GM21717 (cell line): Measurements from ENCODE around the gene BACE2.
"Not testable (repeated sequence)": the region's sequence is repeated elsewhere in the genome, so short reads cannot be mapped to it uniquely, and the experiment has no call there.

Experiments used
- ATAC-seq: cut with Tn5 transposase; IDR thresholded peaks from one replicate; pipeline ENCODE4 v1.9.1; 2021; ENCODE audit warnings: mild to moderate bottlenecking, moderate library complexity; ENCODE audit not compliant: unreplicated experiment

Gene BACE2

DNA sequence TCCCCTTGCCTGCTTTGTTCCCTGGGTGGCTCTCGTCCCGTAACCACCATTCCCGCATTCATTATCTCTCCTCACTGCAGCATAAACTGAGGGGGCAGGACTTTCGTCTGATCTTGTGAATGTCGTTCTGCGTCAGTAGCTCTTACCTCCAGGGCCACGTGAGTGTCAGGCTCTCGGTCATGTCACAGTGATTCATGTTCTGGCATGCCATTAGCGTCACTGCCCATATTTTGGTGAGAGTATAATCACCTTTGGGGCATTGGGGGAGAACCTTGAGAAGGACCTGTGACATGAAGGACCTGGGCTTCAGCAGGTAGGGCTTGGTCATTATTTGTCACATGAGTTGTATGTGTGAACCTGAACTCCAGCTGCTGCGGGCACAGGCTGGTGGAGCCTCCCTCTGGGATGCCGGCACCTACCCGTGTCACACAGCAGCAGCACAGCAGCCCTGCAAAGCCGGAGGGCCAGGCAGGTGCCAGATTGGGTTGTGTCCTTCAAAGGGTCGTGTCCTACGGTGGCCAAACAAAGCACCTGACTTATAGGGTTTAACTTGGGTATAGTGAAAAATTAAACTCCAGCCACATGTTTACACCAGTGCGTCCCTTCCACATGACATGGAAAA lies 68.5 kb downstream of the BACE2 start:
- ATAC-seq, result no peak

DNA sequence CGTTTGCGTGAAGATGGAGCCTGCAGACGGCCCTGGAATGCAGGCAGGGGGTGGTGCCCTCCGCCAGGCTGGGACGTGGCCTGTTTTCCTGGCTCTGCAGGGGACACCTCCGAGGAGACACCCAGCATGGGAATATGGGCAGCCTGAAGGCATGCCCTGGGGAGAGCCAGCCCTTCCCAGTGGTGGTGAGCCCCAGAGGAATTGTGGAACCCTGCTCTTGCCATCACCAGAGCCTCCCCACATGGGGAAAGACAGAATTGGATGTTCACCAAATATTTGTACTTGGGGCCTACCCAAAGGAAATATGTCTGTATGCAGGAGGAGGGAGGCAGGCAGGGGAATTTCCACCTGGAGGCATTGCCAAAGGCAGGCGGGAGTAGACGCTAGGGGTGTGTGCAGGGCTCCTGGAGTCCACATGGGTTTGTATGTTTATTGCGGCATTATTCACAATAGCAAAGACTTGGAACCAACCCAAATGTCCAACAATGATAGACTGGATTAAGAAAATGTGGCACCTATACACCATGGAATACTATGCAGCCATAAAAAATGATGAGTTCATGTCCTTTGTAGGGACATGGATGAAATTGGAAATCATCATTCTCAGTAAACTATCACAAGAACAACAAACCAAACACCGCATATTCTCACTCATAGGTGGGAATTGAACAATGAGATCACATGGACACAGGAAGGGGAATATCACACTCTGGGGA lies 70.3 kb downstream of the BACE2 start:
- not testable (repeated sequence) for ATAC-seq

DNA sequence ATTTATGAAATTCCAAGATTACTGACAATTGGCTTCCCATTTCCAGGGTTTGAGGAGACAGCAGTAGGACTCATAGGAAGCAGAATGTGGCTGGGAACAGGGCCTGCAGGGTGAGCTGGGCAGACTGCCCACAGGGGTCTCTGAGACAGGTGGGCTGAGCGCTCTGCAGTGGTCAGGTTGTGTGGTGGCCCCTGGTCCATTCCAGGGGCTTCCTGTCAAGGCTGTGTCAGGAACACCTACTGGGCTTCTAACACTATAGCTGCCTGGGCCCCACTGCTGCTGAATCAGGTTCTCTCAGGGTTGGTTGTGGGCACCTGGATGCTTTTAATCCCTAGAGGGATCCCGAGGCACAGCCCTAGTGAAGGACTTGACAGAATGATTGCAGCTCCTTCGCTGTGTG lies 72.1 kb downstream of the BACE2 start:
- ATAC-seq, result no peak

DNA sequence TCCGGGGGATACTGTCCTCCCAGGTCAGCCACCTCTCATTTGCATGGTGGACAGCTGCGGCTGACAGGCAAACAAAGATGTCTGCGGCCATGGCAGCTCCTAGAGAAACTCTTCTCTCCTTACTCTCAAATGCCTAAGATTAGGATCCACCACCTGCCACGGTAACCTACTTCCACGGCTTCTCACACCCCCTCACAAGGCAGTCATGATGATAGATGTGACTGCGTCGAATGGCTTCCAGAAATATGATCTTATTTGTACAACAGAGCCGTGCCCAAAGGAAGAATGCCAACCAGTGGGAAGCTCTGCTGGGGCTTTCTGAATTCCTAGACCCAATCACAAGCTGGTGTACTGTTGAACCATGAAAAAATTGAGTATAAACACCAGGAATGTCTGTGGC lies 73.4 kb downstream of the BACE2 start:
- ATAC-seq, result no peak

DNA sequence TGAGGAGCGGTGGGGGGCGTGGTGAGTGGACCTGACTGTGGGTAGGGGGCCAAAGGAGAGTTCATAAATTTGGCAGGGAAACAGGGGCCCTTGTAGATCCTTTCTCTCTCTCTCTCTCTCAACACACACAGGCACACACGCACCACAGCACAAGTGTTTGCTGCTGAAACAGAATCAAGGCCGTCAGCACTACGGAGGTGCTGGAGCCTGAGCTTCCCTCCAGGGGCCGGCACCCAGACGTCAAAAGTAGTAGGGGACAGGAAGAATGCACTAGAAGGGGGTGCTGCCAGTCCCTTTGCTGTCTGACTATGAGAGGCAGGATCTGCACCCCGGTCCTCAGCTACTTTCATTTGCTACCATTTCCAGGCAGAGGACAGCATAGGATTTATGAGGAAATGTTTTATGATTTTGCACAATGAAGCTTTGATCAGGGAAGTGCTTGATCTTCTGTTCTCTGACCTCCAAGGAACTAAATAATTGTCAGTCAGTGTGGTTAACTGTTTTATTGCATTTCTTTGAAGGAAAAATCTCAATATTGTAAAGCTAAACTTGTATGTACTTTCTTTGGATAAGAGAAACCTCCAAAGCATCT lies 74.4 kb downstream of the BACE2 start:
- no peak for ATAC-seq

DNA sequence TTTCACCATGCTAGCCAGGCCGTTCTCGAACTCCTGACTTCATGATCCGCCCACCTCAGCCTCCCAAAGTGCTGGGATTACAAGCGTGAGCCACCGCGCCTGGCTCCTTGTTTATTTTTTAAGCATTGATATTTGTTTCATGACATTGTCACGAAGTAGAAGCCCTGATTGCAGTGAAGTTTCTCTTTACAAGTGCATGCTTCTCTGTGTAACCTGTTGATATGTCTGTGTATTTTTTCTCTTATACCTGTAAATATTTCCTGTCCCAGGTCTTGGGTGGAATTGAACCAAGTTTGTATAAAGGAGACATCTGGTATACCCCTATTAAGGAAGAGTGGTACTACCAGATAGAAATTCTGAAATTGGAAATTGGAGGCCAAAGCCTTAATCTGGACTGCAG lies 75.1 kb downstream of the BACE2 start:
- no peak for ATAC-seq

DNA sequence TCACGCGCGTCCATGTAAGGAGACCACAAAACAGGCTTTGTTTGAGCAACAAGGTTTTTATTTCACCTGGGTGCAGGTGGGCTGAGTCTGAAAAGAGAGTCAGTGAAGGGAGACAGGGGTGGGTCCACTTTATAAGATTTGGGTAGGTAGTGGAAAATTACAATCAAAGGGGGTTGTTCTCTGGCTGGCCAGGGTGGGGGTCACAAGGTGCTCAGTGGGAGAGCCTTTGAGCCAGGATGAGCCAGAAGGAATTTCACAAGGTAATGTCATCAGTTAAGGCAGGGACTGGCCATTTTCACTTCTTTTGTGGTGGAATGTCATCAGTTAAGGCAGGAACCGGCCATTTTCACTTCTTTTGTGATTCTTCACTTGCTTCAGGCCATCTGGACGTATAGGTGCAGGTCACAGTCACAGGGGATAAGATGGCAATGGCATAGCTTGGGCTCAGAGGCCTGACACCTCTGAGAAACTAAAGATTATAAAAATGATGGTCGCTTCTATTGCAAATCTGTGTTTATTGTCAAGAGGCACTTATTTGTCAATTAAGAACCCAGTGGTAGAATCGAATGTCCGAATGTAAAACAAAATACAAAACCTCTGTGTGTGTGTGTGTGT lies 76.4 kb downstream of the BACE2 start:
- not testable (repeated sequence) for ATAC-seq

DNA sequence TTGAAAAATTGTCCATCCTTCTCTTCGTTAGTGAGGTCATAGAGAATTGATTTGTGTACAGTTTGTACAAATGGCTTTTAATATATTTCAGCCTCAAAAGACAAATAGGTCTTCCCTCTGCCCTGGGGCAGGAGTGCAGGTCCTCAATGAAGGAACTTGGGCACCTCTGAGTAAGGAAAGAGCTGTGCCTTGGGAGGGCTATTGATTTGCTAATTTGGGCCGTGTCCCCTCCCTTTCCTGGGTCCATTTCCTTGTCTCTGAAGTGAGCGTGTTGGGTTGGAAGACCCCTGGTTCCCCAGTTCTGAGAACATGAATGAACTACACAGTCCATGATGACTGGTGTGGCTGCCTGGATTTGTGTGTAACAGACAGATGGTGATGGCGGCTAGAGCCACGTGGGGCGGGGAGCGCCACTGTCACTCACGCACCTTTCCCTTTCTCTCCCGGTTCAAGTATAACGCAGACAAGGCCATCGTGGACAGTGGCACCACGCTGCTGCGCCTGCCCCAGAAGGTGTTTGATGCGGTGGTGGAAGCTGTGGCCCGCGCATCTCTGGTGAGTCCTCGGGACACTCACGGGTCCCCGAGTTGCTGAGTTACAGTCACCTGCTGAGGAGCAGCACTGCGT lies 77.7 kb downstream of the BACE2 start:
- ATAC-seq, result no peak

DNA sequence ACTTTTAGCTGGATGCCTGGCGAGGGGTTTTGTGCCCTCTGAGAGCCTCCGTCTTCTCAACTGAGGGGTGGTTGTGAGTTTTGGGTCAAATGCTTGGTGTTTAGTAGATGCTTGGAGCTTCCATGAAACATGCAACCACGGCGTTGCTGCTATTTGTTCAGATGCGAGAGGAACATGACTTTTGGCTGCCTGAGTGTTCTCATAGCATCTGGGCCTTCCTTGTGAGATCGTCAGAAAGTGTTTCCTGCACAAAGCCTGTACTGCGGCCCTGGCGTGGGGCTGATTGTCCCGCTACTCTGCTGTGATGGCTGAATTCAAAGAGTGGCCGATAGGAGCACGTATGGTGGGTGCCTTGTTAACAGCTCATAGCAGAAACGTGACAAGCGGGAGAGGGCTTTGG lies 78.8 kb downstream of the BACE2 start:
- no peak for ATAC-seq

DNA sequence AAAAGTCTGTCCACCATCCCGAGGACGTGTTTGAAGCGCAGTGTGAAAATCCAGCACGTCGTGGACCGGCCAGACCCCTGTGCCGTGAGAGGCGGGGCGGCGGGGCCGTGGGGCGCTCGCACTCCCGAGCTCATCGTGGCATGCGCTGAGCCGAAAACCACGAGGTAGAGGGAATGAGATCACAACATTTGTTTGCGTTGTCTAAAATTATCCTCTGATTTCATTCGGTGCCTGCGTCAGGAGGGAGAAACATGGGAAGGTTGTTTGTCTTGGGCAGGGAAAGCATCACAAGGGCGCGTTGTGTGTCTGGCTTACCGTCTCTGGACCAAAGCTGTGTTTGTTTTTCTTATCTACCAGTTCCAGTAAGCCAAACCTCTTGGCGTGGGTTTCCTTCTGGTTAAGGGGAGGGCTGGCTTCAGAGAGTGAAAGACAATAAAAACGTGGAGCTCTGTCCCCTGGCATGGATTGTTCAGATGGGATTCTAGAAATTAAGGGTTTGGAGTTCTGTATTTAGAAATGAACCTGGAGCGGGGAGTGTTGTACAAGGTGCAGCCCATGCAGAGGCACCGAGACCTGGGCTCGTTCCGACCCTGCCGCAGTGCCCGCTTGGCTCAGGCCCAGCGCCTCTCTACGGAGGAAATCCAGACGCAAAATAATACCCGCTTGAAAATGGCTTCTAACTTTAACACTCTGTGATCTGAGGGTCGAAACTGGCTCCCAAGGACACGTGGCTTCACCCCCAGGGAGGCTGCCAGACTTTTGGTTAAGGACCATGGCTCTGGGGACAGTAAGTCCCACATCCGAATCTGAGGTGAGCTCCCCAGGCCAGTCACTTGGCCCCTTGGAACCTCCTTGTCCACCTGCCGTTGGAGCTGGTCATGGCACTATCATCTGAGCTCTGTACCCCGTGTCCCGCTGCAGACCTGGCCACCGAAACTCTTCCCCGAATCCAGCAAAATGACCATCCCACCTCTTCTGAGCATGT lies 79.9 kb downstream of the BACE2 start:
- no peak for ATAC-seq

DNA sequence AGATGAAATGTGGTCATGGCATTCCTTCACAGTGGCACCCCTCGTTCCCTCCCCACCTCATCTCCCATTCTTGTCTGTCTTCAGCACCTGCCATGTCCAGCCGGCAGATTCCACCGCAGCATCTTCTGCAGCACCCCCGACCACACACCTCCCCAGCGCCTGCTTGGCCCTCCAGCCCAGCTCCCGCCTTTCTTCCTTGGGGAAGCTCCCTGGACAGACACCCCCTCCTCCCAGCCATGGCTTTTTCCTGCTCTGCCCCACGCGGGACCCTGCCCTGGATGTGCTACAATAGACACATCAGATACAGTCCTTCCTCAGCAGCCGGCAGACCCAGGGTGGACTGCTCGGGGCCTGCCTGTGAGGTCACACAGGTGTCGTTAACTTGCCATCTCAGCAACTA lies 81.5 kb downstream of the BACE2 start:
- ATAC-seq, result no peak

DNA sequence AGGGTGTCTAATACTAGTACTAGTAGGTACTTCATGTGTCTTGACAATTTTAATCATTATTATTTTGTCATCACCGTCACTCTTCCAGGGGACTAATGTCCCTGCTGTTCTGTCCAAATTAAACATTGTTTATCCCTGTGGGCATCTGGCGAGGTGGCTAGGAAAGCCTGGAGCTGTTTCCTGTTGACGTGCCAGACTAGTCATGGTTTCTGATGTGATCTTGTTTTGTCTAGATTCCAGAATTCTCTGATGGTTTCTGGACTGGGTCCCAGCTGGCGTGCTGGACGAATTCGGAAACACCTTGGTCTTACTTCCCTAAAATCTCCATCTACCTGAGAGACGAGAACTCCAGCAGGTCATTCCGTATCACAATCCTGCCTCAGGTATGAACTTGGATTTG lies 82.6 kb downstream of the BACE2 start:
- no peak for ATAC-seq

DNA sequence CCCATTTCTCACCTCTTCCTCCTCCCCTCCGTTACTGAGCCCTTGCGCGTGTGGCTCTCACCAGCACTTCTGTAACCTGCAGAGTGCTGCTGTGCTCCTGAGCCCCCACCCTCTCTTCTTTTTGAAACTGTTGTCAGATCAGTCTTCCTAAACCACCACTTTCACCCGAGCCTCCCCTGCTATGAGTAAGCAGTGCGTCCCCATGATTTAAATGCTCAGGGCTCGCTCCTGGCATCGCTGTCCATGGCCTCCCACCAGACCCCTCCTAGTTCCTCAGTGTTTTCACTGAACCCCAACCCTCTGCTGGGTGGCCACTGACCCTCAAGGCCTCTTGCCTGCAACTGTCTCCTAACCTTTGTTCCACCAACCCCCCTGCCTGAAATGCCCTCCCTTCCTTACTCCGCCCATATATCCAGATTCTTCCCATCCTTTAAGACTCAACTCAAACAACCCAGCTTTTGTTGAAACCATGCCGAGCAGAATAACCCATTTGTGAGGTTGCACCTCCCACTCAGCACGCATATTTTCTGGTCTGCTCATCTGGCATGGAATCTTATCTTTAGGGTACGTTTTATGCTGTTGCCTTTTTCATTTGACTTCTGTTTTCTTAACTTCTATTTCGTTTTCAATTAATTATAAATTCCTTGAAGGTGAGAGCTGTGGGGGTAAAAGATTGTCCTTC lies 84.1 kb downstream of the BACE2 start:
- ATAC-seq, result no peak

DNA sequence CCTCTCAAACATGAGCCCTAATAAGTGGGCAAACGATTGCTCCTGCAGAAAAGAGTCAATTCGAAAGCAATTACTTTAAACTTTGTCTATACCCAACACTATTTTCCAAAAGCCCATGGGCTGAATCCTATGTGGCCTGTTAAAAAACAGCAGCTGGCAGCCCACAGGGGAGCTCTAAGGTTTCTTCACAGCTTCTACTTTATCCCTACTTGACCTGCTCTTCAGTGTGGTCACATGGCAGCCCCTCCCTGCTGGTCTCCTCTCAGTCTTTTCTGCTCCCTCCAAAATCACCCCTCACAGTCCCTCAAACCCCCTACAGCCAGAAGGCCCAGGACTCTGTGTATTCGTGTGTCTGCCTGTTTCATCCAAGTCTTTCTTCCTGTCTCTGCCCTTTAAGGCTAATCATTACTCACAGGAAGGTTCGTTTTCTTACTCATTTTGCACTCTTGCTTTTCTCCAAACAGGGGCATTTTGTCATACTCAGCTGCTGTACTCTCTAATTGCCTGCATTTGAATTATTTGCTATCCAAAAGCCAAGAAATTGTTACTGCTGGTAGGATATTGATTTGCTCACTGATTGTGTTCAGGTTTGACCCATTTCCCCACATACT lies 86.2 kb downstream of the BACE2 start:
- no peak for ATAC-seq

DNA sequence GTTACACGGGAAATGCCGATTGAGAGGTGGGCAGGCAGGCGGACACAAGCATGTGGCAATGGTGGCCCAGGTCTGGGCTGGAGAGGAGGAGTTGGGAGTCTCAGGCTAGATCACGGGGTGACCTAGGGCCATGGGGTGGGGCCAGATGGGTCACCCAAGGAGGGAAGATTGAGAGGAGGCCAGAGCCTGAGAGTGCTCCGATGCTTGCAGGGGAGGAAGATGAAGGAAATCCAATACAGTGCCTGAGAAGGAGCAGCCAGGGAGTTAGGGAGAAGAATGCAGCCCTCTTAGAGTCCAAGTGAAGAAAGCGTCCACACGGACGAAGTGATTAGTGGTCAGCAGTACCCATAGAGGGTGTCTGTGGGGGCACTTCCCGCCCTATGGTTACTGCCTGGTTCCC lies 87.2 kb downstream of the BACE2 start:
- no peak for ATAC-seq

DNA sequence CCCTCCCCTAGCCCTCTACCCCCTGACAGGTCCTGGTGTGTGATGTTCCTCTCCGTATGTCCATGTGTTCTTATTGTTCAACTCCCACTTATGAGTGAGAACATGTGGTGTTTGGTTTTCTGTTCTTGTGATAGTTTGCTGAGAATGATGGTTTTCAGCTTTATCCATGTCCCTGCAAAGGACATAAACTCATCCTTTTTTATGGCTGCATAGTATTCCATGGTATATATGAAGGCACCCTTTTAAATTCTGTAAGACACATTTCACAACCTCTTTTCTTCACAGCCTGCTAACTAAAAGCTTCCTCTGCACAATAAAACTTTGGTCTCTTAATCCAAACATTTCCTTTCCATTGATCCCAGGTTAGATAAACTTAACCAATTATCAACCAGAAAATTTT lies 88.3 kb downstream of the BACE2 start:
- ATAC-seq, result not testable (repeated sequence)

DNA sequence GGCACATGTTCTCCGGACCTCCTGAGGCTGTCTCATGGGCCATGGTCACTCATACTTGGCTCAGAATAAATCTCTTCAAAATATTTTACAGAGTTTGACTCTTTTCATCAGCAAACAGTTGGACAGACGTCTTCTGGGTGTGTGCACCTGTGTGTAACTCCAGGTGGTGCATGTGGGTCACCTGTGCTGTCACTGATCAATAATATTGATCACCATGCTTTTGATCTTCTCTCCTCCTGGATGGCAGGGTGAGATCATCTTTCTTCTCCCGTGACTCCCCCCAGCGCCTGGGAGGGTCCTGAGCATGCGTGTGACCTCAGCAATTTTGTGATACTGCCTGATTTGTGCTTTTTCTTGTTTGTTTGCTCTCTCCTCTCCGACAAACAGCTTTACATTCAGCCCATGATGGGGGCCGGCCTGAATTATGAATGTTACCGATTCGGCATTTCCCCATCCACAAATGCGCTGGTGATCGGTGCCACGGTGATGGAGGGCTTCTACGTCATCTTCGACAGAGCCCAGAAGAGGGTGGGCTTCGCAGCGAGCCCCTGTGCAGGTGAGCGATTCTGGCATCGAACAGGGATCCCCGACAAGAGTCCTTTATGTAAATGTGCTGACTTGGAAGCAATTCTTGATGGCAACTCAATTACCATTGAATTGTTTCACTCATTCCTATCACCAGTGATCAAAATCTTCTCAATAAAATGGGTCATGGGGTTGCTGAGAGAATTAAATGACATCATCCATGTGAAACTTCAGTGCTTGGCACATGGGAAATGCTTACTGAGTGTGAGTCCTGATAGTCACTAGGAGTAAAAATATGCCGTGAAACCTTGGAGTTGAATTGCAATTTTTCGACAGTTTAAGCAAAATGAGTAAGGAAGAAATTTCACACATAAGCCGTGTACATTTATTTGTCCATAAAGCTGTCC lies 89.1 kb downstream of the BACE2 start:
- no peak for ATAC-seq

DNA sequence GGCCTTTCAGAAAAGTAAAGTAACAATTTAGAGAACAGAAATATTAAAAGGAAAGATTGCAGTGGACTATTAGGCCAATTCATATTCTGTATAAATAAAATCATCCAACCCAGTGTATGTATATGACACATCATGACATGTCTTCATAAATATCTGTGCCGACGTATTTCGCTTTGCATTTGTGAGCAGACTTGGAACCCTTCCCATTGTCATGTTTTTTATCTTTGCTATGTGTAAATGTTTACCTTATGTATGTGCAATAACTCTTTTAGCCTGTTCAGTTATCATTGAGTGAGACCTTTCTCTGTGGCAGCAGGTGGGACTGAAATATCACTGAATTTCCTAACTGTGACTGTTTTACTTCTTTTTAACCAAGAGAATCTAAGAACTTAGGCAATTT lies 90.7 kb downstream of the BACE2 start:
- no peak for ATAC-seq
